ENCODE results near the gene TFAM. TPM values are rescaled to one million over a fixed set of nuclear protein-coding genes. Genes with fewer than 3 reads are reported as not detected.

The TFAM gene
- total RNA-seq, 1 donor from 2014 or later: 33.3 TPM

GRCh38 chr10:58433066-58433465, 47.9 kb downstream of the TFAM start:
- DNase-seq (ENCODE audit: low read depth): no peak

GRCh38 chr10:58433571-58433970, 48.4 kb downstream of the TFAM start:
- no peak for DNase-seq (ENCODE audit: low read depth)

- peak; percentile 100 for DNase-seq (ENCODE audit: low read depth)
Measured at GRCh38 chr10:58435297-58435985, 50.2 kb downstream of the TFAM start.

- peak; percentile 92 for DNase-seq (ENCODE audit: low read depth)
Measured at GRCh38 chr10:58436071-58436470, 50.9 kb downstream of the TFAM start.

- DNase-seq (ENCODE audit: low read depth): peak; percentile 98
Measured at GRCh38 chr10:58438340-58438871, 53.2 kb downstream of the TFAM start.

GRCh38 chr10:58438986-58439385, 53.8 kb downstream of the TFAM start:
- DNase-seq (ENCODE audit: low read depth): no peak

GRCh38 chr10:58439632-58440364, 54.6 kb downstream of the TFAM start:
- no peak for DNase-seq (ENCODE audit: low read depth)

GRCh38 chr10:58440484-58440883, 55.3 kb downstream of the TFAM start:
- no peak for DNase-seq (ENCODE audit: low read depth)

- no peak for DNase-seq (ENCODE audit: low read depth)
Measured at GRCh38 chr10:58444321-58444720, 59.1 kb downstream of the TFAM start.

- no peak for DNase-seq (ENCODE audit: low read depth)
Measured at GRCh38 chr10:58444876-58445275, 59.7 kb downstream of the TFAM start.

- DNase-seq (ENCODE audit: low read depth): no peak
Measured at GRCh38 chr10:58448121-58448935, 63.1 kb downstream of the TFAM start.

Other genes starting within 250 kb of the TFAM start
- gene IPMK, start 117.5 kb upstream of the TFAM start, total RNA-seq: 8.5 and 11.1 TPM in 2 replicates
- gene CISD1, start 116.2 kb upstream of the TFAM start, total RNA-seq: 25.0 and 42.2 TPM in 2 replicates
- 16.3 and 29.4 TPM in 2 replicates for gene UBE2D1, start 50.4 kb upstream of the TFAM start, total RNA-seq
- gene BICC1, start 127.5 kb downstream of the TFAM start, total RNA-seq: 248 and 609 TPM in 2 replicates